Measurements from ENCODE around the gene PKLR. TPM values are rescaled to one million over a fixed set of nuclear protein-coding genes. Genes with fewer than 3 reads are reported as not detected.

Gene PKLR
- total RNA-seq, 1 donor from 2014 or later: 0.54 TPM

DNA sequence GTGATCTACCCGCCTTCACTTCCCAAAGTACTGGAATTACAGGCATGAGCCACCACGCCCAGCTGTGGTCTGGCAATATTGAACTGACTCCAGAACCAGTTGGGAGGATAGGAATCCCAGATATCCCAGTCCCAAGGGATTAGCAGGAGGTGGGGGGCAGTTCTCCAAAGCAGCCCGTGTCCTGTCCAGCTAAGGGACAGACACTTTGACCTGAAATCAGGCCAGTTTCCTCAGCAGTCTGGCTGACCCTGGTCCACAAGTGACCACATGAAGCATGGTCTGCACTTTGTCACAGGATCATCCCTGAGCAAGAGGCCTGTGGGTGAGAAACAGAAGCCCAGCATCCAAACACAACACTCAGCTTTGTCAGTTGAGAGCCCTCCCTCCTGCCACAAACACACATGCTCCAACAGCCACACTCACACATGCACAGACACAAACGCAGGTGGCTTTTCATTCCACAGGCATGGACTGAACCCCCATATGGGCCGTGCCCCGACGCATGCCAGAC lies 4.7 kb upstream of the PKLR start:
- H3K4me3 ChIP-seq: no peak overlapping the region

DNA sequence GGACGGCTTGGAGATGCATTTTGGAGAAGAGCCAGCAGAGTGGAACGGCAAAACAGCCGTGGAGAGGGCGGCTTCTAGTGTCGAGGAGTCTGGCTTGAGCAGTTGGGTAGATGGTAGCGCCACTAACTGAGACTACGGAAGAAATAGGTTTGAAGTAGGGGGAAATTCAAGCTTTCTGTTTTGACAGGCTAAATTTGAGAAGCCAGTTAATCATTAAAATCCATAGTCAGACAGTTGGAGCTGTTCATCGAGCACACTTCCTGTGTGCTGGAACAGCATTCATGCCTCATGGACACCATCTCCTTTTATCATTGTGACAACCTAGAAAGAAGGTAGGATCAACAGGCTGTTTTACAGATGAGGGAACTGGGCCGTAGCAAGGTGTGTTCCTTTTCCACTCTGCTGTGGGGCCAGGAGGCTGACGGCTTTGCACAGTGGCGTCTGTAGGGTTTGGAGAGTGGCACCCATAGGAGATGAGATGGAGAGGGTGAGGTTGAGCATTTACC lies 3.4 kb upstream of the PKLR start:
- H3K4me3 ChIP-seq: no peak overlapping the region
- no peaks in the 10 kb centered on the region for H3K9me3 Mint-ChIP-seq
- TF ChIP-seq, protein P1, sequence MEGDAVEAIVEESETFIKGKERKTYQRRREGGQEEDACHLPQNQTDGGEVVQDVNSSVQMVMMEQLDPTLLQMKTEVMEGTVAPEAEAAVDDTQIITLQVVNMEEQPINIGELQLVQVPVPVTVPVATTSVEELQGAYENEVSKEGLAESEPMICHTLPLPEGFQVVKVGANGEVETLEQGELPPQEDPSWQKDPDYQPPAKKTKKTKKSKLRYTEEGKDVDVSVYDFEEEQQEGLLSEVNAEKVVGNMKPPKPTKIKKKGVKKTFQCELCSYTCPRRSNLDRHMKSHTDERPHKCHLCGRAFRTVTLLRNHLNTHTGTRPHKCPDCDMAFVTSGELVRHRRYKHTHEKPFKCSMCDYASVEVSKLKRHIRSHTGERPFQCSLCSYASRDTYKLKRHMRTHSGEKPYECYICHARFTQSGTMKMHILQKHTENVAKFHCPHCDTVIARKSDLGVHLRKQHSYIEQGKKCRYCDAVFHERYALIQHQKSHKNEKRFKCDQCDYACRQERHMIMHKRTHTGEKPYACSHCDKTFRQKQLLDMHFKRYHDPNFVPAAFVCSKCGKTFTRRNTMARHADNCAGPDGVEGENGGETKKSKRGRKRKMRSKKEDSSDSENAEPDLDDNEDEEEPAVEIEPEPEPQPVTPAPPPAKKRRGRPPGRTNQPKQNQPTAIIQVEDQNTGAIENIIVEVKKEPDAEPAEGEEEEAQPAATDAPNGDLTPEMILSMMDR (IDR thresholded peaks at IDR 0.05): no peak
- TF ChIP-seq EZH2 (IDR thresholded peaks at IDR 0.05) (no peak), EZH2phosphoT487 (IDR thresholded peaks at IDR 0.05) (no peak)
- H4K20me1 ChIP-seq (ENCODE audit: low read depth): no peaks in the 10 kb centered on the region
- no peaks in the 10 kb centered on the region for H3K36me3 ChIP-seq
- DNase-seq (ENCODE audit: low spot score): no peak
- H3K27ac Mint-ChIP-seq: peak overlapping the region; percentile 88
- H3K27ac ChIP-seq: no peak overlapping the region
- peaks cover 28% of the 10 kb centered on the region for H3K4me1 Mint-ChIP-seq
- H3F3A ChIP-seq (ENCODE audit: low read depth): peaks cover 22% of the 10 kb centered on the region
- no peaks in the 10 kb centered on the region for H3K27me3 ChIP-seq
- H3K4me3 Mint-ChIP-seq: no peak overlapping the region
- peaks cover 7% of the 10 kb centered on the region for H3K27me3 Mint-ChIP-seq (ENCODE audit: insufficient read depth, low read depth)
- H3K9ac ChIP-seq: no peak overlapping the region
- H3K79me2 ChIP-seq (ENCODE audit: low read depth): peaks cover 9% of the 10 kb centered on the region
- no peak overlapping the region for H3K4me2 ChIP-seq
- H3K9me3 ChIP-seq (ENCODE audit: low read depth): no peaks in the 10 kb centered on the region
- H3K36me3 Mint-ChIP-seq: no peaks in the 10 kb centered on the region
- H3K4me1 ChIP-seq: peaks cover 3% of the 10 kb centered on the region
- no peak overlapping the region for H2AFZ ChIP-seq (replicated peaks)

More for the DNA sequence above, 4.7 kb upstream of the PKLR start:
- no peak overlapping the region for H2AFZ ChIP-seq (replicated peaks)
- DNase-seq (ENCODE audit: low spot score): no peak
- H3K27ac ChIP-seq: no peak overlapping the region
- Mint-ChIP-seq H3K9me3 (no peaks in the 10 kb centered on the region), H3K4me3 (no peak overlapping the region), H3K27ac (peak overlapping the region; percentile 61), H3K36me3 (peaks cover 3% of the 10 kb centered on the region), H3K27me3 (ENCODE audit: insufficient read depth, low read depth) (peaks cover 9% of the 10 kb centered on the region), H3K4me1 (peaks cover 38% of the 10 kb centered on the region)
- no peaks in the 10 kb centered on the region for H3K27me3 ChIP-seq
- H4K20me1 ChIP-seq (ENCODE audit: low read depth): peaks cover 9% of the 10 kb centered on the region
- H3K36me3 ChIP-seq: no peaks in the 10 kb centered on the region
- TF ChIP-seq EZH2phosphoT487 (IDR thresholded peaks at IDR 0.05): no peak
- TF ChIP-seq, protein P1 (IDR thresholded peaks at IDR 0.05): no peak
- no peak for TF ChIP-seq EZH2 (IDR thresholded peaks at IDR 0.05)
- peaks cover 22% of the 10 kb centered on the region for H3K79me2 ChIP-seq (ENCODE audit: low read depth)
- H3K9me3 ChIP-seq (ENCODE audit: low read depth): no peaks in the 10 kb centered on the region
- peaks cover 22% of the 10 kb centered on the region for H3F3A ChIP-seq (ENCODE audit: low read depth)
- no peak overlapping the region for H3K9ac ChIP-seq
- no peak overlapping the region for H3K4me2 ChIP-seq
- H3K4me1 ChIP-seq: peaks cover 14% of the 10 kb centered on the region

DNA sequence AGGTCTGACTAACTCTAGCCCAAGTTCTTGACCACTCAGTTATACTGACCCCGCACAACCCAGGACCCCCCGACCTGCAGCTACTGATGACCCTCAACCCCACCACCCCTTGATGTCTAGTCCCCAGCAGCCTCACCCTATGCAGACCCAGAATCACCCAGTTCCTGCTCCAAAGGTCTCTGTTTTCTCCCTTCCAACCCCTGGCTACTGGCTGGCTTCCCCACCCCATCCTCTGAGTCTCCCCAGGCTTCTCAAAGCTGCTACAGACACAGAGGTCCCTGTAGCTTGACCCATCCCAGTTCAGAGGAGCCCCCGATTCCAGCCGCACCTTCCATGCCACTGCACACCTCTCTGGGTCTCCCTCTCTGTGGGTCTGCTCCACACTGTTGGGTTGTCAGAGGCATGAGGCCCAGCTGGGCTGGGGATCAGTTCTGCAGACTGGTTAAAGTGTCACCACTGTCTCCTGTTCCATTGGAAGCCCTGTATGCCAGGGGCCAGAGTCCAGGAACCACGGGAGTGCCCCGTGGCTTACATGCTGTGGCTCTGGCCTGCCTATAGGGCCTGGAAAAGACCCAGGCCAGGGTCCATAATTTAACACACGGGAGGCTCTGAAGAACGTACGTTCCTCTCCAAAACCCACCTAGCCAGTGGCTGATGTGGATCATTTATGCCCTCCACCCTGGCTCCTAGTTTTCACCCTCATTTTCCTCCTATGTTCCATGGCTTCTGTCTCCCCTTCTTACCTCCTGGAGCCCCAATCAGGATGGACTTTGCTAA lies 497 bp downstream of the PKLR start:
- H3K27ac ChIP-seq: no peak overlapping the region
- H4K20me1 ChIP-seq (ENCODE audit: low read depth): no peaks in the 10 kb centered on the region
- no peaks in the 10 kb centered on the region for H3K4me1 ChIP-seq
- no peaks in the 10 kb centered on the region for H3K36me3 ChIP-seq
- Mint-ChIP-seq H3K36me3 (no peaks in the 10 kb centered on the region), H3K27ac (no peak overlapping the region), H3K4me1 (peaks cover 11% of the 10 kb centered on the region), H3K27me3 (ENCODE audit: insufficient read depth, low read depth) (peaks cover 16% of the 10 kb centered on the region), H3K4me3 (peak overlapping the region; percentile 44), H3K9me3 (peaks cover under 1% of the 10 kb centered on the region)
- no peaks in the 10 kb centered on the region for H3K79me2 ChIP-seq (ENCODE audit: low read depth)
- no peak for TF ChIP-seq EZH2phosphoT487 (IDR thresholded peaks at IDR 0.05)
- TF ChIP-seq, protein P1 (IDR thresholded peaks at IDR 0.05): no peak
- TF ChIP-seq EZH2 (IDR thresholded peaks at IDR 0.05): no peak
- peaks cover 20% of the 10 kb centered on the region for H3K27me3 ChIP-seq
- H3F3A ChIP-seq (ENCODE audit: low read depth): peaks cover 2% of the 10 kb centered on the region
- H3K9ac ChIP-seq: no peak overlapping the region
- no peak overlapping the region for H3K4me2 ChIP-seq
- no peak for DNase-seq (ENCODE audit: low spot score)
- no peak overlapping the region for H3K4me3 ChIP-seq
- no peak overlapping the region for H2AFZ ChIP-seq (replicated peaks)
- no peaks in the 10 kb centered on the region for H3K9me3 ChIP-seq (ENCODE audit: low read depth)

Data from neural progenitor cell (in vitro differentiated cells).